Gastroesophageal sphincter (tissue), 4 donors: ENCODE data around the gene TRAPPC2B. TPM values are rescaled to one million over a fixed set of nuclear protein-coding genes. Genes with fewer than 3 reads are reported as not detected.

ENCODE experiments used
- ATAC-seq: fragments of 150-250 bp; one replicate; pipeline ENCODE4 v1.9.1; 2016; ENCODE audit warnings: mild to moderate bottlenecking, moderate library complexity
- H3K27ac ChIP-seq, 4 donors: fragments of 200-600 bp; sonication (generic) in 3 of 4; 1 replicate in 3 of 4; 2 replicates in 1 of 4; pipeline ENCODE4 v1.5.1; 2016 to 2019
- H3K27me3 ChIP-seq: fragments of 200-600 bp; sonication (generic); one replicate; pipeline ENCODE4 v1.5.1; 2019
- H3K36me3 ChIP-seq, 2 donors: fragments of 200-600 bp; sonication (generic); one replicate each; pipeline ENCODE4 v1.5.1; 2019; ENCODE audit warnings: control low read depth in 1 of 2
- H3K4me1 ChIP-seq, 3 donors: fragments of 200-600 bp; sonication (generic); 1 replicate in 2 of 3; 2 replicates in 1 of 3; pipeline ENCODE4 v1.5.1; 2016 to 2019; ENCODE audit warnings: control low read depth in 2 of 3
- H3K4me3 ChIP-seq, 2 donors: fragments of 200-600 bp; sonication (generic); one replicate each; pipeline ENCODE4 v1.5.1; 2019; ENCODE audit warnings: mild to moderate bottlenecking in 1 of 2, moderate library complexity in 1 of 2
- H3K9me3 ChIP-seq, 3 donors: fragments of 200-600 bp; sonication (generic); one replicate each; pipeline ENCODE4 v1.5.1; 2017 to 2019; ENCODE audit warnings: control low read depth in 2 of 3
- EP300 ChIP-seq: sonication (generic); formaldehyde crosslinking; IDR thresholded peaks from one replicate; pipeline ENCODE4 v1.6.1; 2017; ENCODE audit warnings: antibody characterized with exemption, mild to moderate bottlenecking
- POLR2A ChIP-seq, 2 donors: fragments of 450-650 bp; IDR thresholded peaks; one replicate each; pipeline ENCODE4 v1.6.1; 2017; ENCODE audit warnings: antibody characterized with exemption in 2 of 2, mild to moderate bottlenecking in 2 of 2, moderate library complexity in 1 of 2
- POLR2AphosphoS5 ChIP-seq: sonication (generic); formaldehyde crosslinking; IDR thresholded peaks from one replicate; pipeline ENCODE4 v1.6.1; 2017; ENCODE audit warnings: antibody characterized with exemption
- WGBS, 2 donors: methylation state at CpG; one replicate each; pipeline ENCODE4 v1.1.5; 2018; ENCODE audit warnings: low coverage in 1 of 2; 5-methylcytosine and 5-hydroxymethylcytosine counted together
- total RNA-seq, 4 donors: library from RNA; depleted of rRNA; stranded (reverse); fragments of >200 nt; gene quantifications; one replicate each; pipeline ENCODE4 v1.1.0, GENCODE V29; 2016
- TF ChIP-seq, protein P1 (sequence below), 4 experiments: fragments of 200-600 bp in 2 of 4; fragments of 450-650 bp in 2 of 4; sonication (generic) in 1 of 4; IDR thresholded peaks; one replicate each; pipeline ENCODE4 v1.5.1; 2017 to 2019; ENCODE audit warnings: antibody characterized with exemption in 4 of 4, mild to moderate bottlenecking in 2 of 4, moderate library complexity in 2 of 4

Gene TRAPPC2B
- total RNA-seq, 4 donors from 2014 or later = 9.0 to 17.0 (median 13.2) TPM

DNA sequence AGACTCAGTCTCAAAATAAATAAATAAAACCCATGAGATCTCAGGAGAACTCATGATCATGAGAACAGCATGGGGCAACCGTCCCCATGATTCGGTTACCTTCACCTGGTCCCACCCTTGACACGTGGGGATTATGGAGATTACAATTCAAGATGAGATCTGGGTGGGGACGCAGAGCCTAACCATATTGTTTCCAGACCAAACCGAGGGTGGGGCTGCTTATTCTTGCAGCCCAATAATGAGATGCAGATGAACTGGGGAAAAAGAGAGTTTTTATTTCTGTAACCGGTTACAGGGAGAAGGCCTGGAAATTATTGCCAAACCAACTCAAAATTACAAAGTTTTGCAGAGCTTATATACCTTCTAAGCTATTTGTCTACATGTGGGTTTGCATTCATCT is 12.8 kb downstream of the TRAPPC2B start:
- Histone ChIP-seq H3K9me3 (peaks cover 0 to 52% (median 0%) of the 10 kb centered on the region in 3 donors), H3K36me3 (peaks cover 0 to 77% of the 10 kb centered on the region in 2 donors), H3K4me3 (no peak overlapping the region), H3K27ac (no peak overlapping the region), H3K27me3 (no peaks in the 10 kb centered on the region), H3K4me1 (no peaks in the 10 kb centered on the region)
- no peak for ATAC-seq
- WGBS, 2 donors = 90 to 100% methylated on average over 2 to 6 of the region's 6 CpGs
- TF ChIP-seq POLR2A (IDR thresholded peaks at IDR 0.05) (no peak), EP300 (no peak), POLR2AphosphoS5 (no peak)
- TF ChIP-seq, protein P1, sequence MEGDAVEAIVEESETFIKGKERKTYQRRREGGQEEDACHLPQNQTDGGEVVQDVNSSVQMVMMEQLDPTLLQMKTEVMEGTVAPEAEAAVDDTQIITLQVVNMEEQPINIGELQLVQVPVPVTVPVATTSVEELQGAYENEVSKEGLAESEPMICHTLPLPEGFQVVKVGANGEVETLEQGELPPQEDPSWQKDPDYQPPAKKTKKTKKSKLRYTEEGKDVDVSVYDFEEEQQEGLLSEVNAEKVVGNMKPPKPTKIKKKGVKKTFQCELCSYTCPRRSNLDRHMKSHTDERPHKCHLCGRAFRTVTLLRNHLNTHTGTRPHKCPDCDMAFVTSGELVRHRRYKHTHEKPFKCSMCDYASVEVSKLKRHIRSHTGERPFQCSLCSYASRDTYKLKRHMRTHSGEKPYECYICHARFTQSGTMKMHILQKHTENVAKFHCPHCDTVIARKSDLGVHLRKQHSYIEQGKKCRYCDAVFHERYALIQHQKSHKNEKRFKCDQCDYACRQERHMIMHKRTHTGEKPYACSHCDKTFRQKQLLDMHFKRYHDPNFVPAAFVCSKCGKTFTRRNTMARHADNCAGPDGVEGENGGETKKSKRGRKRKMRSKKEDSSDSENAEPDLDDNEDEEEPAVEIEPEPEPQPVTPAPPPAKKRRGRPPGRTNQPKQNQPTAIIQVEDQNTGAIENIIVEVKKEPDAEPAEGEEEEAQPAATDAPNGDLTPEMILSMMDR (IDR thresholded peaks at IDR 0.05) = no peak

DNA sequence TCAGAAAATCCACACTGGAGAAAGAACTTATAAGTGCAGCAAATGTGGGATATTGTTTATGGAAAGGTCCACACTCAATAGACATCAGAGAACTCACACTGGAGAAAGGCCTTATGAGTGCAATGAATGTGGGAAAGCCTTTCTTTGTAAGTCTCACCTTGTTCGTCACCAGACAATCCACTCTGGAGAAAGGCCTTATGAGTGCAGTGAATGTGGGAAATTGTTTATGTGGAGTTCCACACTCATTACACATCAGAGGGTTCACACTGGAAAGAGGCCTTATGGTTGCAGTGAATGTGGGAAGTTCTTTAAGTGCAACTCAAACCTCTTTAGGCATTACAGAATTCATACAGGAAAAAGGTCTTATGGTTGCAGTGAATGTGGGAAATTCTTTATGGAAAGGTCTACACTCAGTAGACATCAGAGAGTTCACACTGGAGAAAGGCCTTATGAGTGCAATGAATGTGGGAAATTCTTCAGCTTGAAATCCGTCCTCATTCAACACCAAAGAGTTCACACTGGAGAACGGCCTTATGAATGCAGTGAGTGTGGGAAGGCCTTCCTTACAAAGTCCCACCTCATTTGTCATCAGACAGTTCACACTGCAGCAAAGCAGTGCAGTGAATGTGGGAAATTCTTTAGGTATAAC is 14.3 kb downstream of the TRAPPC2B start:
- no peak overlapping the region for H3K27ac ChIP-seq
- peaks cover 0 to 62% of the 10 kb centered on the region in 2 donors for H3K36me3 ChIP-seq
- H3K4me1 ChIP-seq = no peaks in the 10 kb centered on the region
- ATAC-seq = no peak
- no peak for TF ChIP-seq POLR2A (IDR thresholded peaks at IDR 0.05)
- no peak for TF ChIP-seq POLR2AphosphoS5
- TF ChIP-seq, protein P1 (IDR thresholded peaks at IDR 0.05) = no peak
- no peak for TF ChIP-seq EP300
- 93 to 100% methylated on average over 2 to 3 of the region's 3 CpGs for WGBS, 2 donors
- no peaks in the 10 kb centered on the region for H3K27me3 ChIP-seq
- no peak overlapping the region for H3K4me3 ChIP-seq
- peaks cover 0 to 52% (median 0%) of the 10 kb centered on the region in 3 donors for H3K9me3 ChIP-seq

DNA sequence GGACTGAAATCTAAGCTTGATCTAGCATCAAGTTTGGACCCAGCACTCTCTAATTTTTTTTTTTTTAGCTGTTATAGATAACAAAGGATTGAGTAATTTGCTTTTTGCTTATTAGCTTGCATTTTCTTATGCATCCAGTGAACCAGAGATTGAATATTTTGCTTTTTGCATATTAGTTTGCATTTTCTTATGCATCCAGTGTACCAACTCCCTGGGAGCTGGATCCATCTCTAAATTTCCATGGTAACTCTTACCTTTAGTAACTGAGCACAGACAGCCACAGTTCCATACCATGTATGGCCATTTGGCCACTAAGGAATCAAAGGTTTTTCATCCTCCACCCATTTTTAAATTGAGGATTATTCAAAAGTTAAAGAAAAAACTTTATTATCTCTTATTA is 17.6 kb downstream of the TRAPPC2B start:
- H3K27me3 ChIP-seq = no peaks in the 10 kb centered on the region
- peaks cover 0 to 31% of the 10 kb centered on the region in 2 donors for H3K36me3 ChIP-seq
- H3K27ac ChIP-seq = no peak overlapping the region
- no peak for ATAC-seq
- no peak for TF ChIP-seq POLR2AphosphoS5
- TF ChIP-seq POLR2A (IDR thresholded peaks at IDR 0.05) = no peak
- no peak for TF ChIP-seq EP300
- TF ChIP-seq, protein P1 (IDR thresholded peaks at IDR 0.05) = no peak
- H3K9me3 ChIP-seq = peaks cover 0 to 35% (median 0%) of the 10 kb centered on the region in 3 donors
- no peaks in the 10 kb centered on the region for H3K4me1 ChIP-seq
- no peak overlapping the region for H3K4me3 ChIP-seq

DNA sequence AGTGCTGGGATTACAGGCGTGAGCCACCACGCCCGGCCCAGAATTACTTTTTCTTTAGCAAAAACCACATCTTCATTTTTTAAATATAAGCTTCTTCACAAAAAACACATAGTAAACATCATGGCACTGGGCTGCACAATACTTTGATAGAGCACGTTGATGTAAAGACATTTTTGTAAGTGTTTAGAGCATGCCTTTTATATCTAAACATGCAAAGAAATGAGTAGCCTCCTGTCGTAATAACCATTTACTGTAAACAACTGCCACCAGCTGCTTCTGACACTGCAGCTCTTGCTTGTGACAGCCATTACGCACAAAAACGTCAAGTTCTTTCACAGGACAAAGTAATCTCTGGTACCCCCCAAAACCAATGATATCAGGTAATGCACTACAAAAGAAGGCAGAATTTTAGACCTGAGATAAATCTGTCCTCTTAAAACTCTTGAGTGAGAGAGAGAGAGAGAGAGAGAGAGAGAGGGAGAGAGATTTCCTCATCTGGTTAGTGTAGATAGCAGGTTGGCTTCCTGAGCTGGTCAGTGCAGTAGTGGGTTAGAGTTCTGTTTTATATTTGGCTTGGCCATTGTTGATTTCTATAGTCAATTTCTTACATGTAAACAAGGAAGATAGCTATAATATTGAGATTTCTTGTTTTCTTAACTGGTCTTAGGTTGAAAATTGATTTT is 19.6 kb downstream of the TRAPPC2B start:
- 69 to 79% methylated on average over 6 to 7 of the region's 7 CpGs for WGBS, 2 donors
- Histone ChIP-seq H3K27me3 (no peaks in the 10 kb centered on the region), H3K36me3 (peaks cover 0 to 11% of the 10 kb centered on the region in 2 donors), H3K4me1 (no peaks in the 10 kb centered on the region), H3K27ac (no peak overlapping the region), H3K4me3 (no peak overlapping the region), H3K9me3 (peaks cover 0 to 16% (median 0%) of the 10 kb centered on the region in 3 donors)
- no peak for TF ChIP-seq POLR2AphosphoS5
- TF ChIP-seq, protein P1 (IDR thresholded peaks at IDR 0.05) = no peak
- TF ChIP-seq POLR2A (IDR thresholded peaks at IDR 0.05) = no peak
- no peak for TF ChIP-seq EP300
- ATAC-seq = no peak
